SK-N-SH treated with all-trans-retinoic acid at 6 μM for 48 hours (cell line): ENCODE data around the gene ADAMTS20.

Experiments used
- ARNTL ChIP-seq: fragments of 450-650 bp; formaldehyde crosslinking; IDR thresholded peaks from 2 replicates; pipeline ENCODE4 v1.5.0; 2020; ENCODE audit warnings: low read depth, mild to moderate bottlenecking, moderate library complexity, borderline replicate concordance
- RARB ChIP-seq: fragments of 250-450 bp; sonication (Bioruptor Pico); IDR thresholded peaks from 2 replicates; pipeline ENCODE4 v1.8.0; 2021; ENCODE audit warnings: mild to moderate bottlenecking, moderate library complexity
- TCF4 ChIP-seq: fragments of 250-450 bp; sonication (Bioruptor Pico); IDR thresholded peaks from 2 replicates; pipeline ENCODE4 v1.8.0; 2021; ENCODE audit warnings: mild to moderate bottlenecking, moderate library complexity, borderline replicate concordance
- ZC3H10 ChIP-seq: fragments of 250-450 bp; sonication (Bioruptor Pico); IDR thresholded peaks from 2 replicates; pipeline ENCODE4 v1.5.1; 2021; ENCODE audit warnings: mild to moderate bottlenecking, moderate library complexity
- ZFP3 ChIP-seq: fragments of 250-450 bp; sonication (Bioruptor Pico); IDR thresholded peaks from 2 replicates; pipeline ENCODE4 v1.5.0; 2020; ENCODE audit warnings: mild to moderate bottlenecking, moderate library complexity
- ZFP30 ChIP-seq: fragments of 450-650 bp; formaldehyde crosslinking; IDR thresholded peaks from 2 replicates; pipeline ENCODE4 v1.5.0; 2022; ENCODE audit warnings: mild to moderate bottlenecking, moderate library complexity
- ZNF565 ChIP-seq: fragments of 450-650 bp; formaldehyde crosslinking; conservative IDR thresholded peaks from 2 replicates; pipeline ENCODE4 v1.5.0; 2020; ENCODE audit warnings: low read depth, mild to moderate bottlenecking, moderate library complexity
- ZNF70 ChIP-seq: fragments of 450-650 bp; formaldehyde crosslinking; IDR thresholded peaks from 2 replicates; pipeline ENCODE4 v1.5.0; 2020; ENCODE audit warnings: mild to moderate bottlenecking, moderate library complexity
- ZNF8 ChIP-seq: fragments of 450-650 bp; formaldehyde crosslinking; IDR thresholded peaks from 2 replicates; pipeline ENCODE4 v1.5.0; 2020; ENCODE audit warnings: mild to moderate bottlenecking, moderate library complexity
- TF ChIP-seq, protein P1 (sequence below): fragments of 250-450 bp; sonication (Bioruptor Pico); IDR thresholded peaks from 2 replicates; pipeline ENCODE4 v1.5.1; 2020; ENCODE audit warnings: low read depth, mild to moderate bottlenecking, moderate library complexity
- TF ChIP-seq, protein P2 (sequence below): fragments of 250-450 bp; sonication (Bioruptor Pico); IDR thresholded peaks from 2 replicates; pipeline ENCODE4 v1.8.0; 2021; ENCODE audit warnings: low read depth, mild to moderate bottlenecking, moderate library complexity, borderline replicate concordance

DNA sequence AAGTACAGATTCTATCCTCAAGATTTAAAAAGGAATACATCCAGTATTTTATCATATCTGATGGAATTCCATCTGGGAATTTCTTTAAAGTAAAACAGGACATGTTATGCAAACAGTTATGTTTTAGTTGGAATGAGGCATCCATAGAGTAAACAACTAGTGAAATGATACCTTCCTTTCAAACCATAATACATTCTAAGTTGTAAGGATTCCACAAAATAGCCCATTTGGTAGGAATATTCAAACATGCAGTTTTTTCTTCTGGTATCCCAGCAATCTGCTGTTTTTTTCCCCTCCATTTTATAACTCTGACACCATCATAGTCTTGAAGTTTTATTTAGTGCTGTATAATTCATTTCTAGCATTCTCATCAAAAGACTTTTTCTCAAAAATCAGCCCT lies 149.6 kb downstream of the ADAMTS20 start:
- TF ChIP-seq, protein P1, sequence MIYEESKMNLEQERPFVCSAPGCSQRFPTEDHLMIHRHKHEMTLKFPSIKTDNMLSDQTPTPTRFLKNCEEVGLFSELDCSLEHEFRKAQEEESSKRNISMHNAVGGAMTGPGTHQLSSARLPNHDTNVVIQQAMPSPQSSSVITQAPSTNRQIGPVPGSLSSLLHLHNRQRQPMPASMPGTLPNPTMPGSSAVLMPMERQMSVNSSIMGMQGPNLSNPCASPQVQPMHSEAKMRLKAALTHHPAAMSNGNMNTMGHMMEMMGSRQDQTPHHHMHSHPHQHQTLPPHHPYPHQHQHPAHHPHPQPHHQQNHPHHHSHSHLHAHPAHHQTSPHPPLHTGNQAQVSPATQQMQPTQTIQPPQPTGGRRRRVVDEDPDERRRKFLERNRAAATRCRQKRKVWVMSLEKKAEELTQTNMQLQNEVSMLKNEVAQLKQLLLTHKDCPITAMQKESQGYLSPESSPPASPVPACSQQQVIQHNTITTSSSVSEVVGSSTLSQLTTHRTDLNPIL (CRISPR knock-in tag) = no peak
- TF ChIP-seq ZFP30 (no peak), ZC3H10 (CRISPR knock-in tag) (no peak), ARNTL (CRISPR knock-in tag) (no peak), ZNF8 (CRISPR knock-in tag) (no peak), TCF4 (CRISPR knock-in tag) (no peak), ZFP3 (CRISPR knock-in tag) (no peak), RARB (CRISPR knock-in tag) (no peak), ZNF565 (CRISPR knock-in tag) (no peak), ZNF70 (CRISPR knock-in tag) (no peak)
- TF ChIP-seq, protein P2, sequence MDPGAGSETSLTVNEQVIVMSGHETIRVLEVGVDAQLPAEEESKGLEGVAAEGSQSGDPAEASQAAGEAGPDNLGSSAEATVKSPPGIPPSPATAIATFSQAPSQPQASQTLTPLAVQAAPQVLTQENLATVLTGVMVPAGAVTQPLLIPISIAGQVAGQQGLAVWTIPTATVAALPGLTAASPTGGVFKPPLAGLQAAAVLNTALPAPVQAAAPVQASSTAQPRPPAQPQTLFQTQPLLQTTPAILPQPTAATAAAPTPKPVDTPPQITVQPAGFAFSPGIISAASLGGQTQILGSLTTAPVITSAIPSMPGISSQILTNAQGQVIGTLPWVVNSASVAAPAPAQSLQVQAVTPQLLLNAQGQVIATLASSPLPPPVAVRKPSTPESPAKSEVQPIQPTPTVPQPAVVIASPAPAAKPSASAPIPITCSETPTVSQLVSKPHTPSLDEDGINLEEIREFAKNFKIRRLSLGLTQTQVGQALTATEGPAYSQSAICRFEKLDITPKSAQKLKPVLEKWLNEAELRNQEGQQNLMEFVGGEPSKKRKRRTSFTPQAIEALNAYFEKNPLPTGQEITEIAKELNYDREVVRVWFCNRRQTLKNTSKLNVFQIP (CRISPR knock-in tag) = no peak
